GM04503 (cell line): ENCODE data around the gene CPSF3.

Experiments
- DNase-seq: peaks from one replicate; pipeline ENCODE4 v3.0.0-alpha.2; 2012; ENCODE audit warnings: low read depth

The CPSF3 gene

GRCh38 chr2:9423100-9423921 lies at the start of gene CPSF3, which contains the start of gene ITGB1BP1:
CPSF3 (plus strand) TSS chr2:9423654; CDS start chr2:9423774, 120 bp downstream.
ITGB1BP1 (minus strand) TSS chr2:9423528; CDS start chr2:9418697, 4,831 bp downstream.
- DNase-seq = peak; percentile 79

GRCh38 chr2:9374071-9374730 lies 49.3 kb upstream of the CPSF3 start:
- no peak for DNase-seq

GRCh38 chr2:9375857-9376428 lies 47.5 kb upstream of the CPSF3 start:
- DNase-seq = no peak

GRCh38 chr2:9377461-9378097 lies 45.9 kb upstream of the CPSF3 start:
- no peak for DNase-seq

GRCh38 chr2:9378433-9379390 lies 44.7 kb upstream of the CPSF3 start:
- DNase-seq = peak; percentile 30

- no peak for DNase-seq
These were observed 44.1 kb upstream of the CPSF3 start for GRCh38 chr2:9379391-9379755.

GRCh38 chr2:9380702-9381628 lies 42.5 kb upstream of the CPSF3 start:
- DNase-seq = peak; percentile 84

GRCh38 chr2:9382604-9383235 lies 40.7 kb upstream of the CPSF3 start:
- no peak for DNase-seq

- no peak for DNase-seq
These were observed 38.9 kb upstream of the CPSF3 start for GRCh38 chr2:9384521-9384920.

- peak; percentile 23 for DNase-seq
These were observed 37.6 kb upstream of the CPSF3 start for GRCh38 chr2:9385841-9386240.

GRCh38 chr2:9388199-9388681 lies 35.2 kb upstream of the CPSF3 start:
- DNase-seq = no peak

GRCh38 chr2:9388950-9389911 lies 34.2 kb upstream of the CPSF3 start:
- DNase-seq = no peak

GRCh38 chr2:9390151-9390850 lies 33.2 kb upstream of the CPSF3 start:
- no peak for DNase-seq

GRCh38 chr2:9390991-9391390 lies 32.5 kb upstream of the CPSF3 start:
- no peak for DNase-seq

GRCh38 chr2:9391961-9392720 lies 31.3 kb upstream of the CPSF3 start:
- no peak for DNase-seq

- DNase-seq = no peak
These were observed 30.3 kb upstream of the CPSF3 start for GRCh38 chr2:9392898-9393765.
